HepG2 (cell line): ENCODE measurements around the gene TNNI3. TPM values are rescaled to one million over a fixed set of nuclear protein-coding genes. Genes with fewer than 3 reads are reported as not detected.
A peak's percentile ranks its signal among the peaks of the same experiment; 100 is the strongest.

Source experiments
- ATAC-seq: fragments of 200-7000 bp; cut with Tn5 transposase; 3 replicates; pipeline ENCODE4 v1.9.1; 2020; ENCODE audit warnings: mild to moderate bottlenecking, moderate library complexity
- BruUV-seq: library from RNA; stranded (reverse); fragments of 400-500 nt; replicated peaks from 2 replicates; lab custom pipeline; 2021; lab: Mats Ljungman, UMichigan
- CTCF ChIA-PET: fragments of 300-600 bp; formaldehyde crosslinking; extraction: SDS; loops from one replicate; lab custom pipeline; 2021; ENCODE audit warnings: low total read pairs, inconsistent platforms, low intra/inter-chr PET ratio; lab: Yijun Ruan, JAX
- POLR2A ChIA-PET: fragments of 350-600 bp; sonication (Branson Sonifier 250); formaldehyde crosslinking; loops from one replicate; lab custom pipeline; 2020; ENCODE audit warnings: antibody characterized with exemption, inconsistent platforms; lab: Yijun Ruan, JAX
- DNase-seq: peaks from one replicate; pipeline ENCODE4 v3.0.0-alpha.2; 2015; ENCODE audit warnings: low spot score
- FAIRE-seq: peaks from 3 replicates; lab custom pipeline; 2011; peaks lifted over from hg19 to GRCh38; lab: Jason Lieb, UNC
- H2AFZ ChIP-seq: one replicate; pipeline ENCODE4 v1.6.1; 2011; ENCODE audit warnings: low read length, inconsistent platforms
- H3K27ac ChIP-seq: fragments of 300-600 bp; 3 replicates; pipeline ENCODE4 v1.8.0; 2011; ENCODE audit warnings: mixed run types, mild to moderate bottlenecking, mixed read lengths, low read length, inconsistent platforms; ENCODE audit not compliant: insufficient read depth; ENCODE audit errors: extremely low read length
- H3K27me3 ChIP-seq, 2 experiments: fragments of 200-600 bp in 1 of 2; 2 replicates in 1 of 2; 3 replicates in 1 of 2; pipeline versions ENCODE4 v1.6.0 to v1.8.0; 2011; ENCODE audit warnings: low read length in 2 of 2, mild to moderate bottlenecking in 2 of 2, moderate library complexity in 2 of 2, inconsistent platforms in 1 of 2; ENCODE audit not compliant: insufficient read depth in 2 of 2, control insufficient read depth in 1 of 2
- H3K36me3 ChIP-seq, 2 experiments: fragments of 200-600 bp in 1 of 2; replicated peaks in 1 of 2; 2 replicates in 1 of 2; 3 replicates in 1 of 2; pipeline versions ENCODE4 v1.5.1 to v1.8.0; 2011; ENCODE audit warnings: low read length in 2 of 2, inconsistent platforms in 1 of 2; ENCODE audit not compliant: insufficient read depth in 2 of 2, control insufficient read depth in 1 of 2
- H3K4me1 ChIP-seq: 2 replicates; pipeline ENCODE4 v1.5.1; 2012; ENCODE audit warnings: low read length, inconsistent platforms; ENCODE audit not compliant: insufficient read depth
- H3K4me2 ChIP-seq: 2 replicates; pipeline ENCODE4 v1.6.0; 2011; ENCODE audit warnings: low read depth, low read length, inconsistent platforms
- H3K4me3 ChIP-seq, 3 experiments: fragments of 200-600 bp in 1 of 3; sonication (generic), shearing (Covaris generic) in 1 of 3; replicated peaks in 1 of 3; 2 replicates each; pipeline ENCODE4 v1.5.1; 2011 to 2016; ENCODE audit warnings: low read length in 3 of 3, inconsistent platforms in 2 of 3, low read depth in 2 of 3, mild to moderate bottlenecking in 2 of 3, control low read depth in 1 of 3, mixed read lengths in 1 of 3; ENCODE audit not compliant: insufficient read depth in 1 of 3
- H3K79me2 ChIP-seq: one replicate; pipeline ENCODE4 v1.6.1; 2011; ENCODE audit warnings: low read length, inconsistent platforms; ENCODE audit not compliant: insufficient read depth
- H3K9ac ChIP-seq: 2 replicates; pipeline ENCODE4 v1.6.0; 2011; ENCODE audit warnings: mild to moderate bottlenecking, low read depth, low read length, inconsistent platforms; ENCODE audit not compliant: insufficient read depth
- H3K9me3 ChIP-seq: 2 replicates; pipeline ENCODE4 v1.5.1; 2012; ENCODE audit warnings: mild to moderate bottlenecking, low read length
- H4K20me1 ChIP-seq: 2 replicates; pipeline ENCODE4 v1.6.0; 2011; ENCODE audit warnings: inconsistent platforms, mild to moderate bottlenecking, low read length, moderate library complexity; ENCODE audit not compliant: insufficient read depth
- NCOA2 ChIP-seq: sonication (generic); formaldehyde crosslinking; IDR thresholded peaks from 2 replicates; pipeline ENCODE4 v1.8.0; 2022; ENCODE audit warnings: inconsistent platforms
- POLR2G ChIP-seq: fragments of 200-400 bp; formaldehyde crosslinking; IDR thresholded peaks from 2 replicates; pipeline ENCODE4 v1.6.1; 2018; ENCODE audit warnings: mild to moderate bottlenecking, low read depth, low read length, moderate library complexity
- TAF1 ChIP-seq: sonication (generic); formaldehyde crosslinking; IDR thresholded peaks from 2 replicates; pipeline ENCODE4 v1.4.0; 2020; ENCODE audit warnings: missing genetic modification reagents
- ZEB1 ChIP-seq: IDR thresholded peaks from 2 replicates; pipeline ENCODE4 v1.6.1; 2012; ENCODE audit warnings: mild to moderate bottlenecking, low read depth, inconsistent platforms; ENCODE audit not compliant: insufficient replicate concordance
- ZNF318 ChIP-seq: sonication (generic); formaldehyde crosslinking; IDR thresholded peaks from 2 replicates; pipeline ENCODE4 v1.4.0; 2020; ENCODE audit warnings: mild to moderate bottlenecking, missing genetic modification reagents
- ZNF335 ChIP-seq: sonication (generic); formaldehyde crosslinking; IDR thresholded peaks from 2 replicates; pipeline ENCODE4 v1.4.0; 2020; ENCODE audit warnings: missing genetic modification reagents
- ZNF556 ChIP-seq: sonication (generic); formaldehyde crosslinking; IDR thresholded peaks from 2 replicates; pipeline ENCODE4 v1.4.0; 2020; ENCODE audit warnings: mild to moderate bottlenecking, missing genetic modification reagents, borderline replicate concordance
- ZNF605 ChIP-seq: sonication (generic); formaldehyde crosslinking; IDR thresholded peaks from 2 replicates; pipeline ENCODE4 v1.8.0; 2022; ENCODE audit warnings: mild to moderate bottlenecking, missing genetic modification reagents
- WGBS: methylation state at CpG from one replicate; pipeline ENCODE4 v1.1.6; 2017; ENCODE audit warnings: low lambda C conversion rate; 5-methylcytosine and 5-hydroxymethylcytosine counted together
- in situ Hi-C: cut with HindIII; loops from 2 replicates; pipeline ENCODE4 v1.10.0; 2017; ENCODE audit warnings: low pct_unique_long_range_greater_than_20kb; ENCODE audit not compliant: extremely low pct_ligation_motif_present
- intact Hi-C: fragments of 100-400 bp; cut with micrococcal nuclease; formaldehyde crosslinking; loops from one replicate; pipeline ENCODE4 v1.10.0; 2022; ENCODE audit not compliant: unreplicated experiment
- polyA plus RNA-seq, 8 experiments: library from polyadenylated mRNA; depleted of rRNA in 3 of 8; stranded (reverse) in 7 of 8; unstranded in 1 of 8; fragments of >200 nt; fragmentation: Illumina TruSeq in 4 of 8; extraction: Trizol in 4 of 8; gene quantifications; 2 replicates each; pipeline versions ENCODE4 v1.2.1 to v1.2.3, GENCODE V29; 2011 to 2016; ENCODE audit warnings: low read depth in 4 of 8, missing spikeins in 1 of 8, mixed read lengths in 1 of 8; ENCODE audit not compliant: insufficient read depth in 1 of 8
- total RNA-seq, 5 experiments: library from RNA; depleted of rRNA; stranded (reverse); fragments of >200 nt; fragmentation: Illumina TruSeq; extraction: Trizol; gene quantifications; 2 replicates each; pipeline ENCODE4 v1.2.3, GENCODE V29; 2016; ENCODE audit warnings: low read depth in 1 of 5
- TF ChIP-seq, protein P1 (sequence below): sonication (generic); formaldehyde crosslinking; IDR thresholded peaks from 2 replicates; pipeline ENCODE4 v1.9.0; 2021; ENCODE audit warnings: missing genetic modification reagents, borderline replicate concordance
- TF ChIP-seq, protein P2 (sequence below): sonication (generic); formaldehyde crosslinking; IDR thresholded peaks from 2 replicates; pipeline ENCODE4 v1.5.0; 2020; ENCODE audit warnings: missing genetic modification reagents
- TF ChIP-seq, protein P3 (sequence below): sonication (generic); formaldehyde crosslinking; IDR thresholded peaks from 2 replicates; pipeline ENCODE4 v1.8.1; 2022; ENCODE audit warnings: mild to moderate bottlenecking, missing genetic modification reagents

The TNNI3 gene
- total and polyA plus RNA-seq, 2 of the 13 experiments (the other 11 are each of a cell fraction or from before 2014, with no cell fraction given): 3.5 to 3.7 TPM

DNA sequence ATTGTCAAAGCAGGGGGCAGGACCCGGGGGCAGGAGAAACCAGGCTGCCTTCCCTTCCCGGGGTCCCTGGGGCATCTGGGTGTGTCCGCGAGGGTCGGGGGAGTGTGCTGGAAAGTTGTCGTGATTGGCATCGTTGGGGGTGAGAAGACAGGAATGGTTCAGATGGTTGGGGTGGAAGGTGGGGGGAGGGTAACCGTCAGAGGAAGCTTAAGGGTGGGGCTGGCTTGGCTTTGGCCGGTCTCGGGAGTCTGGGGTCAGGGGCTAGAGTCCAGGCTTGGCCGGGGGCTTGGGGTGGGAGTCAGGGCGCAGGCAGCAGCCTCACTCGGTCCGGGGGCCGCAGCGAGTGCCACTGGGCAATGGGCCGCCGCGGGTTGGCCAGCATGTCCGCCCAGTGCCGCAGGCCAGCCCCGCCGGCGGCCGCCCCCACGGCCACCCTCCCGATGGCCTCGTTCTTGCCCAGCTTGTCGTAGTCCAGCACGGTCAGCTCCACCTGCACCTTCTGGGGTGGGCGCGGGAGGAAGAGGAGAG, 15.7 kb upstream of the TNNI3 start (continued):
- 0 out of 2 replicates have a peak, but pooled peaks have one; percentile 4 for TF ChIP-seq ZNF556 (CRISPR knock-in tag)
- TF ChIP-seq ZNF335: no peak
- TF ChIP-seq POLR2G: no peak
- no peak for TF ChIP-seq ZEB1
- no peak for TF ChIP-seq ZNF605 (CRISPR knock-in tag)

- ChIA-PET CTCF (no interaction called here), POLR2A (interaction anchor here (1.4 to 1.7 kb wide), 2 partner anchors 34 to 36 kb away, joined by 3 to 7 read pairs; partner anchors contain the start of gene PTPRH)
- Histone ChIP-seq H3K9ac (no peak overlapping the region), H3K79me2 (no peaks in the 10 kb centered on the region), H3K27me3 (peaks cover 3 to 40% of the 10 kb centered on the region in 2 experiments), H3K4me3 (peak overlapping the region in 1 of 3 experiments; percentile 77; a peak in 1 of 6 replicates), H3K27ac (no peak overlapping the region), H3K4me2 (peak overlapping the region; percentile 94; the same call in 1 of the 2 replicates), H3K36me3 (no peaks in the 10 kb centered on the region), H4K20me1 (no peaks in the 10 kb centered on the region), H3K4me1 (peaks cover 16% of the 10 kb centered on the region; the same call in 1 of the 2 replicates), H2AFZ (no peak overlapping the region), H3K9me3 (no peaks in the 10 kb centered on the region)
- DNase-seq (no peak), FAIRE-seq (no peak), ATAC-seq (peak; percentile 10; the same call in 2 of the 3 replicates)
- WGBS: 16% methylated on average over 12 of the region's 12 CpGs
- intact Hi-C loops: no loop called here
- in situ Hi-C loops: no loop called here
- BruUV-seq: no TSS peak
- TF ChIP-seq, protein P1, sequence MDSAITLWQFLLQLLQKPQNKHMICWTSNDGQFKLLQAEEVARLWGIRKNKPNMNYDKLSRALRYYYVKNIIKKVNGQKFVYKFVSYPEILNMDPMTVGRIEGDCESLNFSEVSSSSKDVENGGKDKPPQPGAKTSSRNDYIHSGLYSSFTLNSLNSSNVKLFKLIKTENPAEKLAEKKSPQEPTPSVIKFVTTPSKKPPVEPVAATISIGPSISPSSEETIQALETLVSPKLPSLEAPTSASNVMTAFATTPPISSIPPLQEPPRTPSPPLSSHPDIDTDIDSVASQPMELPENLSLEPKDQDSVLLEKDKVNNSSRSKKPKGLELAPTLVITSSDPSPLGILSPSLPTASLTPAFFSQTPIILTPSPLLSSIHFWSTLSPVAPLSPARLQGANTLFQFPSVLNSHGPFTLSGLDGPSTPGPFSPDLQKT (CRISPR knock-in tag): no peak
- TF ChIP-seq, protein P2, sequence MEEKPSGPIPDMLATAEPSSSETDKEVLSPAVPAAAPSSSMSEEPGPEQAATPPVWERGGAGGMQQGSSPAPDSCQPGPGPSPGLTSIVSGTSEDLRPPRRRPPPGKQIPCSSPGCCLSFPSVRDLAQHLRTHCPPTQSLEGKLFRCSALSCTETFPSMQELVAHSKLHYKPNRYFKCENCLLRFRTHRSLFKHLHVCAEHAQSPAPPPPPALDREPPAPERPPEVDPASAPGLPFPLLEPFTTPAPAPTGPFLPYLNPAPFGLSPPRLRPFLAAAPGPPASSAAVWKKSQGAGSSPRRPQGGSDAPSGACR (CRISPR knock-in tag): no peak
- TF ChIP-seq ZNF318 (CRISPR knock-in tag): no peak
- no peak for TF ChIP-seq TAF1 (CRISPR knock-in tag)
- TF ChIP-seq, protein P3, sequence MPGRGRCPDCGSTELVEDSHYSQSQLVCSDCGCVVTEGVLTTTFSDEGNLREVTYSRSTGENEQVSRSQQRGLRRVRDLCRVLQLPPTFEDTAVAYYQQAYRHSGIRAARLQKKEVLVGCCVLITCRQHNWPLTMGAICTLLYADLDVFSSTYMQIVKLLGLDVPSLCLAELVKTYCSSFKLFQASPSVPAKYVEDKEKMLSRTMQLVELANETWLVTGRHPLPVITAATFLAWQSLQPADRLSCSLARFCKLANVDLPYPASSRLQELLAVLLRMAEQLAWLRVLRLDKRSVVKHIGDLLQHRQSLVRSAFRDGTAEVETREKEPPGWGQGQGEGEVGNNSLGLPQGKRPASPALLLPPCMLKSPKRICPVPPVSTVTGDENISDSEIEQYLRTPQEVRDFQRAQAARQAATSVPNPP (CRISPR knock-in tag): no peak
- no peak for TF ChIP-seq NCOA2 (CRISPR knock-in tag)
Observed at GRCh38 chr19:55172741-55173140, 15.2 kb upstream of the TNNI3 start.
